CD4-positive, CD25-positive, alpha-beta regulatory T cell (primary cell): ENCODE measurements around the gene MINAR2. TPM values are rescaled to one million over a fixed set of nuclear protein-coding genes. Genes with fewer than 3 reads are reported as not detected.

ENCODE experiments used
- ATAC-seq, 2 donors: fragments of 150-1000 bp; cut with Tn5 transposase; one replicate each; pipeline ENCODE4 v1.10.0; 2021; ENCODE audit warnings: low read depth in 2 of 2, moderate number of reproducible peaks in 2 of 2, moderate library complexity in 1 of 2
- DNase-seq, 3 donors: peaks; one replicate each; pipeline versions ENCODE4 v3.0.0 to v3.0.0-alpha.2; 2012 to 2022; ENCODE audit warnings: mixed read lengths in 1 of 3
- H3K27ac ChIP-seq: one replicate; pipeline ENCODE4 v1.7.0; 2013; ENCODE audit warnings: mild to moderate bottlenecking, low read length; ENCODE audit not compliant: insufficient read depth, poor library complexity, severe bottlenecking
- H3K27me3 ChIP-seq: one replicate; pipeline ENCODE4 v1.7.0; 2013; ENCODE audit warnings: low read length; ENCODE audit not compliant: control insufficient read depth, insufficient read depth
- H3K36me3 ChIP-seq: one replicate; pipeline ENCODE4 v1.7.0; 2013; ENCODE audit warnings: mild to moderate bottlenecking, low read length, moderate library complexity; ENCODE audit not compliant: control insufficient read depth, insufficient read depth
- H3K4me1 ChIP-seq: 2 replicates; pipeline ENCODE4 v1.7.0; 2013; ENCODE audit warnings: mild to moderate bottlenecking, low read length; ENCODE audit not compliant: insufficient read depth, control insufficient read depth, poor library complexity, severe bottlenecking
- H3K4me3 ChIP-seq: one replicate; pipeline ENCODE4 v1.7.0; 2013; ENCODE audit warnings: low read depth, mild to moderate bottlenecking, low read length, moderate library complexity
- H3K9me3 ChIP-seq, 2 experiments: 1 replicate in 1 of 2; 2 replicates in 1 of 2; pipeline ENCODE4 v1.7.0; 2013; ENCODE audit warnings: low read length in 2 of 2, mild to moderate bottlenecking in 1 of 2, moderate library complexity in 1 of 2; ENCODE audit not compliant: control insufficient read depth in 2 of 2
- H3K27ac Mint-ChIP-seq, 3 donors: one replicate each; pipeline ENCODE4 v1.8.0; 2020 to 2022; ENCODE audit warnings: mild to moderate bottlenecking in 3 of 3, mixed read lengths in 3 of 3, moderate library complexity in 2 of 3
- H3K27me3 Mint-ChIP-seq: one replicate; pipeline ENCODE4 v1.8.0; 2022; ENCODE audit warnings: mild to moderate bottlenecking, mixed read lengths
- H3K36me3 Mint-ChIP-seq: one replicate; pipeline ENCODE4 v1.8.0; 2020; ENCODE audit warnings: mixed read lengths
- H3K4me1 Mint-ChIP-seq, 4 donors: one replicate each; pipeline ENCODE4 v1.8.0; 2020 to 2022; ENCODE audit warnings: mixed read lengths in 4 of 4, mild to moderate bottlenecking in 1 of 4
- H3K4me3 Mint-ChIP-seq, 4 donors: one replicate each; pipeline ENCODE4 v1.8.0; 2020 to 2022; ENCODE audit warnings: mild to moderate bottlenecking in 4 of 4, mixed read lengths in 4 of 4, moderate library complexity in 3 of 4
- H3K9me3 Mint-ChIP-seq, 7 donors: one replicate each; pipeline ENCODE4 v1.8.0; 2020 to 2022; ENCODE audit warnings: mixed read lengths in 7 of 7, mild to moderate bottlenecking in 3 of 7, moderate library complexity in 2 of 7
- polyA plus RNA-seq, 4 donors: library from polyadenylated mRNA; unstranded; fragments of 300-500 nt; fragmentation: Illumina TruSeq; gene quantifications; one replicate each; pipeline ENCODE4 v1.2.3, GENCODE V29; 2021
- total RNA-seq: library from RNA; stranded (reverse); gene quantifications from one replicate; pipeline ENCODE4 v1.2.3, GENCODE V29; 2022

Gene MINAR2
- total and polyA plus RNA-seq, 5 donors from 2014 or later, result not detected

GRCh38 chr5:129781594-129781993 lies 33.7 kb downstream of the MINAR2 start:
- Histone ChIP-seq H3K9me3 (no peaks in the 10 kb centered on the region), H3K36me3 (no peaks in the 10 kb centered on the region), H3K27me3 (no peaks in the 10 kb centered on the region), H3K27ac (no peak overlapping the region), H3K4me1 (no peaks in the 10 kb centered on the region), H3K4me3 (no peak overlapping the region)
- Mint-ChIP-seq H3K36me3 (no peaks in the 10 kb centered on the region), H3K27me3 (no peaks in the 10 kb centered on the region), H3K4me1 (no peaks in the 10 kb centered on the region), H3K27ac (no peak overlapping the region), H3K9me3 (peaks cover 0 to 4% (median 0%) of the 10 kb centered on the region in 7 donors), H3K4me3 (no peak overlapping the region)
- no peak for DNase-seq
- ATAC-seq, result no peak

GRCh38 chr5:129803403-129803802 lies 55.5 kb downstream of the MINAR2 start:
- Histone ChIP-seq H3K27me3 (no peaks in the 10 kb centered on the region), H3K4me3 (no peak overlapping the region), H3K36me3 (no peaks in the 10 kb centered on the region), H3K9me3 (no peaks in the 10 kb centered on the region), H3K4me1 (no peaks in the 10 kb centered on the region), H3K27ac (no peak overlapping the region)
- no peak for DNase-seq
- Mint-ChIP-seq H3K27me3 (no peaks in the 10 kb centered on the region), H3K4me1 (no peaks in the 10 kb centered on the region), H3K9me3 (peaks cover 0 to 31% (median 9%) of the 10 kb centered on the region in 7 donors), H3K36me3 (no peaks in the 10 kb centered on the region), H3K27ac (no peak overlapping the region), H3K4me3 (no peak overlapping the region)
- ATAC-seq, result no peak

DNA sequence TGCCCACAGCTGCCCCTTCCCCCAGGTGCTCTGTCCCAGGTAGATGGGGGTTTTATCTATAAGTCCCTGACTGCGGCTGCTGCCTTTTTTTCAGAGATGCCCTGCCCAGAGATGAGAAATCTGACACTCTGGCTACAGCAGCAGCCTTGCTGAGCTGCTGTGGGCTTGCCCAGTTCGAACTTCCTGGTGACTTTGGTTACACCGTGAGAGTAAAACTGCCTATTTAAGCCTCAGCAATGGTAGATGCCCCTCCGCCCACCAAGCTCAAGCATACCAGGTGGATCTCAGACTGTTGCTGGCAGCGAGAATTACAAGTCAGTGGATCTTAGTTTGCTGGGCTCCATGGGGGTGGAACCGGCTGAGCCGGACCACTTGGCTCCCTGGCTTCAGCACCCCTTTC lies 56.8 kb downstream of the MINAR2 start:
- Histone ChIP-seq H3K9me3 (no peaks in the 10 kb centered on the region), H3K4me1 (no peaks in the 10 kb centered on the region), H3K27ac (no peak overlapping the region), H3K27me3 (no peaks in the 10 kb centered on the region), H3K36me3 (no peaks in the 10 kb centered on the region), H3K4me3 (no peak overlapping the region)
- Mint-ChIP-seq H3K36me3 (no peaks in the 10 kb centered on the region), H3K4me1 (no peaks in the 10 kb centered on the region), H3K27me3 (no peaks in the 10 kb centered on the region), H3K9me3 (peaks cover 0 to 21% (median 5%) of the 10 kb centered on the region in 7 donors), H3K27ac (no peak overlapping the region), H3K4me3 (no peak overlapping the region)
- ATAC-seq (no peak), DNase-seq (no peak)

GRCh38 chr5:129807162-129807814 lies 59.4 kb downstream of the MINAR2 start:
- no peak overlapping the region for H3K27ac Mint-ChIP-seq
- H3K27me3 Mint-ChIP-seq, result no peaks in the 10 kb centered on the region
- Histone ChIP-seq H3K27me3 (no peaks in the 10 kb centered on the region), H3K4me1 (no peaks in the 10 kb centered on the region), H3K27ac (no peak overlapping the region), H3K36me3 (no peaks in the 10 kb centered on the region), H3K9me3 (no peaks in the 10 kb centered on the region), H3K4me3 (no peak overlapping the region)
- no peak overlapping the region for H3K4me3 Mint-ChIP-seq
- DNase-seq (no peak), ATAC-seq (no peak)
- no peaks in the 10 kb centered on the region for H3K4me1 Mint-ChIP-seq
- no peaks in the 10 kb centered on the region for H3K36me3 Mint-ChIP-seq
- peaks cover 0 to 5% (median 2%) of the 10 kb centered on the region in 7 donors for H3K9me3 Mint-ChIP-seq

Other genes with a start within 250 kb of the MINAR2 start
- gene CHSY3, start 156.4 kb downstream of the MINAR2 start, total RNA-seq, result not detected
- gene CHSY3, start 156.4 kb downstream of the MINAR2 start, polyA plus RNA-seq, result under 1 TPM in 1 of 4 donors, not detected in 3; 0.14 TPM